ENCODE data around the gene KIAA1210.

- no peak for TF ChIP-seq CTCF (IDR thresholded peaks at IDR 0.05; ENCODE audit: low read length)
- no peak for TF ChIP-seq EZH2 (IDR thresholded peaks at IDR 0.05; ENCODE audit: borderline replicate concordance, low read length)
Measured at GRCh38 chrX:119155416-119156035, 27.9 kb upstream of the KIAA1210 start.

All from OCI-LY1 (cell line).